Stimulated activated CD8-positive, alpha-beta memory T cell treated with anti-CD3 and anti-CD28 coated beads, Interleukin-4, amount 100 ng/mL, for 4 hours (primary cell): ENCODE measurements around the gene FERMT3.

Experiments used
- DNase-seq, 2 donors: peaks; one replicate each; pipeline ENCODE4 v3.0.0-alpha.2; 2020; ENCODE audit warnings: low read depth in 2 of 2, low spot score in 1 of 2

FERMT3 gene

DNA sequence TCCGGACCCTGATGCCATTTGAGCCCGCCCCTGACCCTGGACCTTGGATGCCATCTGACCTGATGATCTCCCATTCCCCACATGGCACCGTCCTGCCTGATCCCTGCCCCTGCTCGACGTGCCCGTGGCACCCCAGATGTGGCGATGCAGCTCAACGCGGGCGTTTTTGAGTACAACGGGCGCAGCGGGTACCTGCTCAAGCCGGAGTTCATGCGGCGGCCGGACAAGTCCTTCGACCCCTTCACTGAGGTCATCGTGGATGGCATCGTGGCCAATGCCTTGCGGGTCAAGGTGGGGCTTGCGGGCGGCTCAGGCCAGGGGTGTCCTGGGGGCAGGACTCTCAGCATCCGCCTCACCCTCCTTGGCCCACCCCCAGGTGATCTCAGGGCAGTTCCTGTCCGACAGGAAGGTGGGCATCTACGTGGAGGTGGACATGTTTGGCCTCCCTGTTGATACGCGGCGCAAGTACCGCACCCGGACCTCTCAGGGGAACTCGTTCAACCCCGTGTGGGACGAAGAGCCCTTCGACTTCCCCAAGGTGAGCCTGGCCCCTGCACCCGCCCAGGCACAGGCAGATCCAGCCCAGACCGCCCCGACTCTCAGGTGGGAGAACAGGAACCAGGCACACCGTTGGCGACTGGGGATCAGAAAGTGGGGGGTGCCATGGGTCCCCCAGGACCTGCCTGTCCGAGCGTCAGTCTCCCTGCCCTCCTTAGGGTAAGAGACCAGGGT, 55.9 kb downstream of the FERMT3 start:
- no peak for DNase-seq

GRCh38 chr11:64263021-64263946, 56.8 kb downstream of the FERMT3 start:
- no peak for DNase-seq

DNA sequence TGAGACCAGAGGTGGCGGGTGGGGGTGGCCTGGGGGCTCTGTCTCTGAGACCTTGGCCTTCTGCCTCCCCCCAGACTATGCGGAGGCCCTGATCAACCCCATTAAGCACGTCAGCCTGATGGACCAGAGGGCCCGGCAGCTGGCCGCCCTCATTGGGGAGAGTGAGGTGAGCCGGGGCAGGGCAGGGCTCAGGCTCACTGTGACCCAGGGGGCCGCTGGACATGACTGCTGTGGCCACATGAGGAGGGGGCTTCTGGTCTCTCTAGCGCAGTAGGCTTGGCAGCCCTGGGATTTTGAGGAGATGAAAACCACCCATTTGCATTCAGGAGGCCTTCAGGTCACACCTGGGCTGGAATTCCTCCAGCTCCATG, 57.4 kb downstream of the FERMT3 start:
- no peak for DNase-seq

GRCh38 chr11:64264371-64264852, 57.9 kb downstream of the FERMT3 start:
- no peak for DNase-seq

- no peak for DNase-seq
Measured at GRCh38 chr11:64265176-64266160, 58.9 kb downstream of the FERMT3 start.

- DNase-seq: no peak
Measured at GRCh38 chr11:64266339-64266738, 59.8 kb downstream of the FERMT3 start.

DNA sequence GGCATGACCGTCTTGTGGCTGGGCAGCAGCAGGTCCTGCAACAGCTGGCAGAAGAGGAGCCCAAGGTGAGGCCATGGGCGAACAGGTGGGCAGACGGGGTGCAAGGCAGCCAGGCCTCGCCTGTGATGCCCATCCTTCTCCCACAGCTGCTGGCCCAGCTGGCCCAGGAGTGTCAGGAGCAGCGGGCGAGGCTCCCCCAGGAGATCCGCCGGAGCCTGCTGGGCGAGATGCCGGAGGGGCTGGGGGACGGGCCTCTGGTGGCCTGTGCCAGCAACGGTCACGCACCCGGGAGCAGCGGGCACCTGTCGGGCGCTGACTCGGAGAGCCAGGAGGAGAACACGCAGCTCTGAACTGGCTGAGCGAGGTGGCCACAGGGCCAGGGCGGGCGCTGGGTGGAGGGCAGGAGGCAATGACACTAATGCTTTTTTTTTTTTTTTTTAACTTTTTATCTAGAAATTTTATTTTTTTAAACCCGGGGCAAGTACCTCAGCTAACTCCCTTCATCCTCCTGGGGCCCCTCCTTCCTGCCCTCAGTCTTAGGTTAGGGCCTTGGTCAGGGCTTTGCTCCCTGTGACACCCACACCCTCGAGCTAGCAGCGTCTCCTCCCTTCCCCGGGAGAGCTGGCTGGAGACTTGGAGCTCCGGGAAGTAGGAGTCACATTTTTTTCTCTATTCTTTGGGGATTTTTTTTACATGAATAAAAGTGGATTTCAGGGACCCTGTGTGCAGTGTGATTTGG, 60.9 kb downstream of the FERMT3 start:
- DNase-seq: no peak

DNA sequence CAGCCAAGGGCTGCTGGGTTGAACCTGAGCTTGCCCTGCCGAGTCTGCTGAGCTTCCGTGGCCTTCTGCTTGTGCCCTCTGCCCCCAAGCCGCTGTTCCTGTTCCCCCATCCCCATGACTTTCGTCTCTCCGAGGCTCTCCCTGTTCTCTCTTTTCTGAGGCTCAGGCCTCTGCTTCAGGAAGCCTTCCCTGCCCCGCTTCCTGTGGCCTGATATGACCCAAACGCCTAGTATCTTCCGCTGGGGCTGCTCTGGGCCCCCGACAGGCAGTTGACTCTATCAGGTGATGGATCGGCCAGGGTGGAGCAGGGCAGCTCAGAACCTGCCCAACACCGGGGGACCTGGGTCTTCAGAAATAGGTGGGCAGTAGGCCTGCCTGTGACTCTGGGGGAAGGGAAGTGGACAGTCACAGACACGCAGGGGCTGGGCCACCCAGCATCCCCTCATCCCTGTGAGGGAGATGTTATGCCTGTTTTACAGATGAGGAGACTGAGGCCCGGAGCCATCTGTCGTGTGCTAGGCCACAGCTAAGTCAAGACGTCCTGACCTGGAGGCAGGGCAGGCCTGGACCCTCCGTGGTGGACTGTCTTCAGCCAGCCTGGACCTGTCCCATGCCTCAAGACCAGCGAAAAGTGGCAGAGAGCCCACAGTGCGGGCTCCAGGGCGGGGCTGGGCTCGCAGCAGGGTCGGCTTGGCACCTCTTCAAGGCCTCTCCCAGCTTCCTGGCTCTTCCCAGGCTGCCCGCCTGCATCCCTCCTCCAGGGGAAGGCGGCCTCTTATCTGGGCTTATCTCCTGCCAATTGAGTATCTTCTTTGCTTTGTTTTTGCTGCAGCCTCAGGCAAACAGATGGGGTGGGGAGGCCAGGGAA, 61.7 kb downstream of the FERMT3 start:
- no peak for DNase-seq

- no peak for DNase-seq
Measured at GRCh38 chr11:64268893-64269539, 62.5 kb downstream of the FERMT3 start.

DNA sequence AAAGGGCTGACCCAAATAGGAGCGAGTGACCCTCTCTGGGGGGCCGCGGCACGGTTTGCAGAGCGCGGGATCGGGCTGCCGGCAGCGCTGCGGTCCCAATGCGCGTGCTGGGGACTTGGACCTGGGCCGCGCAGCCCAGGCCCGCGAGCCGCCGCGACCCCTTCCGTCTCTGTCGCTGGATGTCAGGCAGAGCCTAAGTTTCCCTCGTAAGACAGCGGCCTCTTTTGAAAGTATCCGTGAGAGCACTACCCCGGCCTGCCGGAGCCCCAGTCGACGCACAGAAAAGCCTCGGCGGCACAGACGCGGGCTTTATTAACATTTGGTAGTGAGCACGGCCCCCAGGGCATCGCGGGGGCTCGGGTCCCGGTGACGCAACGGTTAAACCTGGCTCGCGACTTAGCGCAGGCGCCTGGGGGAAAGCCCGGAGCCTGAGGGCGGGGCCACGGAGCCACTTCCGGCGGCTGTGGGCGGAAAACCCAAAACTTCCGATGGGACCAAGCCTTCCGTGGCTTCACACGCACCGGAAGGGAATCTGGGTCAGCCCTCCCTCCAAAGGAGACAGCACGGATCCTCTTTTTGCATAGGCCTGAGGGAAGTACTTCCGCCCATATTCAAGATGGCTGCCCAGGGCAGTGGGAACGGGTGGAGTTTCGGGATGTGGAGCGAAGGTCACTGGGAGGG, 63.2 kb downstream of the FERMT3 start:
- peak; percentile 96 to 97 for DNase-seq
